ENCODE results near the gene SNAP23.

Gene SNAP23
- total RNA-seq: 51.1 to 94.2 (median 72.3) reads per million in 9 experiments

GRCh38 chr15:42495361-42496212 is at the start of gene SNAP23:
Gene SNAP23, plus strand, starts transcription at chr15:42495634. Its CDS starts 16,213 bp downstream, at chr15:42511847.
- Mint-ChIP-seq H3K9me3 (no peaks in the 10 kb centered on the region), H3K36me3 (ENCODE audit: insufficient read depth) (peaks cover 17% of the 10 kb centered on the region), H3K4me1 (ENCODE audit: low read depth in 2 of 2) (peaks cover 52 to 60% of the 10 kb centered on the region in 2 donors), H3K4me3 (peak within 1 kb of the TSS; percentile 96 to 98), H3K27me3 (no peaks in the 10 kb centered on the region), H3K27ac (peak within 1 kb of the TSS; percentile 95 to 97)
- ATAC-seq (replicated peaks) (peak; percentile 87), DNase-seq (peak; percentile 66 to 70 (median 68))

GRCh38 chr15:42447599-42447998 is 47.8 kb upstream of the SNAP23 start:
- Mint-ChIP-seq H3K4me1 (ENCODE audit: low read depth in 2 of 2) (no peaks in the 10 kb centered on the region), H3K4me3 (no peak overlapping the region), H3K27me3 (no peaks in the 10 kb centered on the region), H3K36me3 (ENCODE audit: insufficient read depth) (peaks cover 42% of the 10 kb centered on the region), H3K9me3 (no peaks in the 10 kb centered on the region), H3K27ac (no peak overlapping the region)
- DNase-seq: no peak
- ATAC-seq (replicated peaks): no peak

- H3K4me3 Mint-ChIP-seq: no peak overlapping the region
- no peaks in the 10 kb centered on the region for H3K9me3 Mint-ChIP-seq
- no peaks in the 10 kb centered on the region for H3K4me1 Mint-ChIP-seq (ENCODE audit: low read depth in 2 of 2)
These were observed 47.2 kb upstream of the SNAP23 start for GRCh38 chr15:42448281-42448680.

GRCh38 chr15:42449770-42450424 is 45.5 kb upstream of the SNAP23 start:
- peaks cover 36% of the 10 kb centered on the region for H3K36me3 Mint-ChIP-seq (ENCODE audit: insufficient read depth)
- no peaks in the 10 kb centered on the region for H3K9me3 Mint-ChIP-seq
- H3K27ac Mint-ChIP-seq: peak overlapping the region in 1 of 2 donors; percentile 8
- ATAC-seq (replicated peaks) (no peak), DNase-seq (no peak)
- H3K4me1 Mint-ChIP-seq (ENCODE audit: low read depth in 2 of 2): no peaks in the 10 kb centered on the region
- no peak overlapping the region for H3K4me3 Mint-ChIP-seq
- no peaks in the 10 kb centered on the region for H3K27me3 Mint-ChIP-seq

More at GRCh38 chr15:42448281-42448680, 47.2 kb upstream of the SNAP23 start:
- ATAC-seq (replicated peaks): no peak
- Mint-ChIP-seq H3K27ac (no peak overlapping the region), H3K36me3 (ENCODE audit: insufficient read depth) (peaks cover 43% of the 10 kb centered on the region), H3K27me3 (no peaks in the 10 kb centered on the region)
- no peak for DNase-seq

GRCh38 chr15:42450425-42450790 is 45.0 kb upstream of the SNAP23 start:
- Mint-ChIP-seq H3K36me3 (ENCODE audit: insufficient read depth) (peaks cover 33% of the 10 kb centered on the region), H3K27ac (no peak overlapping the region), H3K9me3 (no peaks in the 10 kb centered on the region), H3K27me3 (no peaks in the 10 kb centered on the region), H3K4me1 (ENCODE audit: low read depth in 2 of 2) (no peaks in the 10 kb centered on the region), H3K4me3 (no peak overlapping the region)
- DNase-seq (no peak), ATAC-seq (replicated peaks) (no peak)

GRCh38 chr15:42453826-42454225 is 41.6 kb upstream of the SNAP23 start:
- no peak for DNase-seq
- no peak overlapping the region for H3K4me3 Mint-ChIP-seq
- no peaks in the 10 kb centered on the region for H3K27me3 Mint-ChIP-seq
- H3K9me3 Mint-ChIP-seq: no peaks in the 10 kb centered on the region
- H3K27ac Mint-ChIP-seq: peak overlapping the region in 1 of 2 donors; percentile 46
- peaks cover 2 to 8% of the 10 kb centered on the region in 2 donors for H3K4me1 Mint-ChIP-seq (ENCODE audit: low read depth in 2 of 2)
- ATAC-seq (replicated peaks): no peak
- H3K36me3 Mint-ChIP-seq (ENCODE audit: insufficient read depth): peaks cover 32% of the 10 kb centered on the region

- H3K4me3 Mint-ChIP-seq: no peak overlapping the region
- ATAC-seq (replicated peaks): no peak
- H3K9me3 Mint-ChIP-seq: no peaks in the 10 kb centered on the region
- H3K36me3 Mint-ChIP-seq (ENCODE audit: insufficient read depth): peaks cover 20% of the 10 kb centered on the region
- no peak for DNase-seq
- H3K4me1 Mint-ChIP-seq (ENCODE audit: low read depth in 2 of 2): peaks cover 2 to 13% of the 10 kb centered on the region in 2 donors
- H3K27me3 Mint-ChIP-seq: no peaks in the 10 kb centered on the region
- peak overlapping the region in 1 of 2 donors; percentile 0 for H3K27ac Mint-ChIP-seq
These were observed 38.9 kb upstream of the SNAP23 start for GRCh38 chr15:42456531-42456930.

- H3K4me3 Mint-ChIP-seq: no peak overlapping the region
- peak overlapping the region in 1 of 2 donors; percentile 0 for H3K27ac Mint-ChIP-seq
- DNase-seq (no peak), ATAC-seq (replicated peaks) (no peak)
- peaks cover 17% of the 10 kb centered on the region for H3K36me3 Mint-ChIP-seq (ENCODE audit: insufficient read depth)
- no peaks in the 10 kb centered on the region for H3K9me3 Mint-ChIP-seq
- peaks cover 2 to 13% of the 10 kb centered on the region in 2 donors for H3K4me1 Mint-ChIP-seq (ENCODE audit: low read depth in 2 of 2)
- no peaks in the 10 kb centered on the region for H3K27me3 Mint-ChIP-seq
These were observed 38.5 kb upstream of the SNAP23 start for GRCh38 chr15:42456971-42457370.

GRCh38 chr15:42457445-42458442 is 37.7 kb upstream of the SNAP23 start:
- Mint-ChIP-seq H3K36me3 (ENCODE audit: insufficient read depth) (peaks cover 17% of the 10 kb centered on the region), H3K9me3 (no peaks in the 10 kb centered on the region), H3K27ac (peak overlapping the region in 1 of 2 donors; percentile 0), H3K4me1 (ENCODE audit: low read depth in 2 of 2) (peaks cover 2 to 13% of the 10 kb centered on the region in 2 donors), H3K27me3 (no peaks in the 10 kb centered on the region), H3K4me3 (no peak overlapping the region)
- DNase-seq: no peak
- ATAC-seq (replicated peaks): no peak

- Mint-ChIP-seq H3K4me3 (no peak overlapping the region), H3K27me3 (no peaks in the 10 kb centered on the region), H3K36me3 (ENCODE audit: insufficient read depth) (peaks cover 20% of the 10 kb centered on the region), H3K4me1 (ENCODE audit: low read depth in 2 of 2) (peaks cover 2 to 13% of the 10 kb centered on the region in 2 donors), H3K9me3 (no peaks in the 10 kb centered on the region), H3K27ac (no peak overlapping the region)
- no peak for DNase-seq
- ATAC-seq (replicated peaks): no peak
These were observed 34.2 kb upstream of the SNAP23 start for GRCh38 chr15:42461261-42461660.

GRCh38 chr15:42465520-42466259 is 29.7 kb upstream of the SNAP23 start:
- ATAC-seq (replicated peaks): no peak
- no peaks in the 10 kb centered on the region for H3K4me1 Mint-ChIP-seq (ENCODE audit: low read depth in 2 of 2)
- no peak for DNase-seq
- peaks cover 24% of the 10 kb centered on the region for H3K36me3 Mint-ChIP-seq (ENCODE audit: insufficient read depth)
- H3K27me3 Mint-ChIP-seq: no peaks in the 10 kb centered on the region
- H3K9me3 Mint-ChIP-seq: no peaks in the 10 kb centered on the region
- peak overlapping the region in 1 of 2 donors; percentile 29 for H3K27ac Mint-ChIP-seq
- no peak overlapping the region for H3K4me3 Mint-ChIP-seq

GRCh38 chr15:42471002-42471401 is 24.4 kb upstream of the SNAP23 start:
- ATAC-seq (replicated peaks) (no peak), DNase-seq (no peak)
- Mint-ChIP-seq H3K36me3 (ENCODE audit: insufficient read depth) (peaks cover 13% of the 10 kb centered on the region), H3K27me3 (no peaks in the 10 kb centered on the region), H3K9me3 (no peaks in the 10 kb centered on the region), H3K27ac (no peak overlapping the region), H3K4me3 (no peak overlapping the region), H3K4me1 (ENCODE audit: low read depth in 2 of 2) (peaks cover 3 to 4% of the 10 kb centered on the region in 2 donors)
